Activated naive CD4-positive, alpha-beta T cell treated with Interleukin-2 at 50 U/mL for 16 hours (primary cell): ENCODE data around the gene HOTAIR.

Experiments used
- DNase-seq: peaks from one replicate; pipeline ENCODE4 v3.0.0-alpha.2; 2020

The HOTAIR gene

DNA sequence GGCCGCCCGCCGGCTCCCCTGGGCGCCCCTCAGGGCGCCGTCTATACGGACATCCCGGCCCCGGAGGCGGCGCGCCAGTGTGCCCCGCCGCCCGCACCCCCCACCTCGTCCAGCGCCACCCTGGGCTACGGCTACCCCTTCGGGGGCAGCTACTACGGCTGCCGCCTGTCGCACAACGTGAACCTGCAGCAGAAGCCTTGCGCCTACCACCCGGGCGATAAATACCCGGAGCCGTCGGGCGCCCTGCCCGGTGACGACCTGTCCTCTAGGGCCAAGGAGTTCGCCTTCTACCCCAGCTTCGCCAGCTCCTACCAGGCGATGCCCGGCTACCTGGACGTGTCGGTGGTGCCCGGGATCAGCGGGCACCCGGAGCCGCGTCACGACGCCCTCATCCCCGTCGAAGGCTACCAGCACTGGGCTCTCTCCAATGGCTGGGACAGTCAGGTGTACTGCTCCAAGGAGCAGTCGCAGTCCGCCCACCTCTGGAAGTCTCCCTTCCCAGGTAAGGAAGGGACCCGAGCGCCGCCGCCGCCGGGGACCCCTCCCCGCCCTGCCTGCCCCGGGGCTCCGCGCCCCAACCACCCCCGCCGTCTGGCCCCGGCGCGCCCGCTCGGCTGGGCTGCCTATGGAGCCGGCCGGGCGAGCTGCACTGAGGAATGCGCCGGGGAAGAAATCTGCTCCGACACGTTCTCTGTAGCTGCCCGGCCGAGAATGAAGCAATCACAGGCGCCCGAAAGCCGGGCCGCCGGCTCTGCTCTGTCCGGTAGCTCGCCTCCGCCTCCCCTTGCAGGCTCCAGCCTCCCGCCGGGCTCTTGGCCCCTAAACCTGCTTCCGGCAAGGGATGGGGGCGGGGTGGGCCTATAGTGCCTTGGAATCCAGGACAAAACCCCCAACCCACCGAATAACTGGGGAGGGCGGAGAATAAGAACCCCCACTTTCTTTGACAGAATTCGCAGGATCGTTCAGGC, 35.3 kb downstream of the HOTAIR start:
- DNase-seq = no peak

DNA sequence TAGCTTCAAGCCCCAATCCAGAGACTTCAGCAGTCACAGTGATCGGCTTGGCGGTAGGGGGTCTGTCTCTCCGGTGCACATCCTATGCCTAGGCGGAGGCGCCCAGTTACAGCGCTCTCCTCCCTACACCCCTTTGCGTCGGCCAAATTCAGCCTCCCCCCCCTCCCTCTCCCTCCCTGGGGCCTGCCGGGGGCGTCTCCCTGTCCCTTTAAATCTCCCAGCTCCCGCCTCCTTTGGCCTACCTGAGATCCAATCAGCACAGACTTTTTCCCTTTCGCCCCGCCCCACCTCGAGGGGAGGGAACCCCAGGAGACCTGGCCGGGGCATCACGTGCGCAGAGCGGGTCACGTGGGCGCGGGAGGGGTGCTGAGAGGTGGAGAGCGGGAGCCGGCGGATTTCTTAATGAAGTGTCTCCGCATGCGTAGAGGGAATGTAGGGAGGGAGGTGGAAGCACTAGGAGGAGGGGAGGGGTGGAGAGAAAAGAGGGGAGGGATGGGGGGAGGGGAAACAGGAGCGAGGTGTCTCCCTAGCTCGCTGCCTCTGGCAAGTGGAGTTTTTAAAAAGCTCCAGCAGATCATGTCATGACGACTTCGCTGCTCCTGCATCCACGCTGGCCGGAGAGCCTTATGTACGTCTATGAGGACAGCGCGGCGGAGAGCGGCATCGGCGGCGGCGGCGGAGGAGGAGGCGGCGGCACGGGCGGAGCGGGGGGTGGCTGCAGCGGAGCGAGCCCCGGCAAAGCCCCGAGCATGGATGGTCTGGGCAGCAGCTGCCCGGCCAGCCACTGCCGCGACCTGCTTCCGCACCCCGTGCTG, 36.2 kb downstream of the HOTAIR start, which contains the start of gene HOXC13:
TSS of gene HOXC13 (plus strand) at position 506 of the 815 bp plus-strand sequence. CDS start at position 582, 76 bp downstream.
- peak; percentile 10 for DNase-seq

GRCh38 chr12:53937596-53938325, 37.0 kb downstream of the HOTAIR start:
- DNase-seq = no peak

DNA sequence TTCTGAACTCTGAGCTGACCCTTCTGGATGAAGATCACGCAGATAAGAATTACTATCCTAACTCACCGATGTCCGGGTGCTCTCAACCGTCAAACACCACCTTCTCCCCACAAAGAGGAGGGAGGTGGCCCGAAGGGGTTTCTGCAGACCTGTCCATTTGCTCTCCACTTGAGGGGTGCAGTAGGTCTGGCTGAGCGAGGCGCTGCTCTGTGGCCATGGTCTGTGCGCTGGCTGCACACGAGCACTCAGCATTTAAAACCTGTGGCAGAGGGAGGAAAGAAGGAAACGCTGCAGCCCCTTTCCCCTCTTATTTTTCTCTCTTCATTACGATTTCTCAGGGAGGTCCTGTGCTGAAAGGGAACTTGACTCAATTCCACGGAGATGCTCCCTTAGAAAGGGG, 37.7 kb downstream of the HOTAIR start:
- no peak for DNase-seq

DNA sequence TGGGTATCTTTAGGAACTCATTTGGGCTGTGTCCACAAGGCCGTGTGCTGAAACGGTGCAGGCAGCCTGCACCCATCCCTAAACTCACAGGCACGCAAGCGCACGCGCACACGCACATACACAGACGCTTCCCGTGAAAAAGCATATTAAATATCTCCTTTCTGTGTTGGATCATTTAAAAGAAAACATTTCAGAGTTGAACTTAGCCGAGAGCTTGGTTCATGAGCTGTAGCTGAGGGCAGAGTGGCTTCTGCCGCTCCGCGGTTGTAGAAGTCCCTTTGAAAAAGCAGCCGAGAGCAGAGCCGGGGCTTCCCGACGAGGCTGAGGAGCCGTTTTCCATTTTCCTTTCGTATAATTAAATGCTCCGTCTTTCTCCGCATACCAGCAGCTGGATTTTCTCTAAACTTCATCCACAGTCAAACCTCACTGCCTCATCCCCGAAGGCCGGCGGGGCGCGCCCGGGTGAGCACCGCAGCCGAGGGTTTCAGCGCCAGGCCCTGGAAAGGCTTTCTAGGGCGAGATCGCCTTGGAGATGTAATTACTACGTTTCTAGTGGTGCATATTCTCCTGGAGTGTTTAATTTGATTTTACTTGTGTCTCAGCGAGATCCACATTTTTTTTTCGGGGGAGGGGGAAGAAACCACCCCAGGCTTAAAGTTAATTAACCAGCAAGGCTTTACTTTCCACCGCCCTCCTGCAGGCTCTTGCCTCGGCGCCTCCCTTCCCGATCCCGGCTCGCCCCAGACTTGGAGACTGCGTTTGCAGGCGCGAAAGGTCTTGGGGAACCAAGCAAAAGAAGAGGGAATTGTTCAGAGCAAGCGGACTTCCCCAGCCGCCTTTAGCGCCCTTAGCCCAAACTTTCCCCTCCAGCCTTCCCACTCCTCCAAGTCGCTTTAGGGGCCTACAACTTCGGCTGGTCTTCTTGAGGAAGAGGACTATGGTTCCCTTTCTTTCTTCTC, 39.1 kb downstream of the HOTAIR start:
- no peak for DNase-seq

- no peak for DNase-seq
Measured at GRCh38 chr12:53932915-53933314, 41.8 kb downstream of the HOTAIR start.

DNA sequence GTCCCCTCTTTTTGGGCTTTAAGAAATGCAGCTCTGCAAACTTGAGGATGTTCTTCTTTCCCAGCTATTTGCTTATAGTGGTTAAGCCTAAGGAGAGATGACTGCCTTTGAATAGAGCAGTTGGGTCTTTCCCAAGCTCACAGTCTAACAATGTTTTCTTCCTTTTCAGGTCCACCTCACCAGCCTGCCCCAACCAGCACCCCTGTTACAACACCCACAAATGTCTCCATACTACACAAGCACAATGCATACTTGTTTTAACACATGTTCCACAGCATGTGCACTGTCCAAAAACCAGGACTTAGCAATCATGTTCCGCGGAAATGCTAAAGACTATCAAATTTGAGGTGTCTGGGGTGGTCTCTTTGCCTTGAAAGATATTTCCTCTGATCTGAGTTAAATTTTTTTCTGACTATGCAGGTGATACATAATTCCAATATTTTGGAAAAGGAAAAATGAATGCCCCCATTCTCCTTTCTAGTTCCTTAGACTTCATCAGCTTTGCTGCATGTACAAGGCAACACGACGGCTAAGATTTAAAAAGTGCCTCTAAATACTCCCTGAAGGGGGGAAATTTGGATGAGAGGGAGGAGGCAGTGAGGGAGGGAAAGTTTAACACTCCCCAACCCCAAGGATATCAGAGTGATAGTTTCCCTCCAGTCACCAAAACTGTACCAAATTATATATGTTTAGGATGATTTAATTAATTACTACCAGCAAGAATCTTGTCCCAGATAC, 42.7 kb downstream of the HOTAIR start:
- no peak for DNase-seq

GRCh38 chr12:53930591-53931255, 44.0 kb downstream of the HOTAIR start:
- DNase-seq = no peak

GRCh38 chr12:53929527-53929926, 45.2 kb downstream of the HOTAIR start:
- DNase-seq = no peak

- no peak for DNase-seq
Measured at GRCh38 chr12:53928054-53928835, 46.5 kb downstream of the HOTAIR start.

GRCh38 chr12:53927220-53928029, 47.3 kb downstream of the HOTAIR start:
- DNase-seq = no peak

DNA sequence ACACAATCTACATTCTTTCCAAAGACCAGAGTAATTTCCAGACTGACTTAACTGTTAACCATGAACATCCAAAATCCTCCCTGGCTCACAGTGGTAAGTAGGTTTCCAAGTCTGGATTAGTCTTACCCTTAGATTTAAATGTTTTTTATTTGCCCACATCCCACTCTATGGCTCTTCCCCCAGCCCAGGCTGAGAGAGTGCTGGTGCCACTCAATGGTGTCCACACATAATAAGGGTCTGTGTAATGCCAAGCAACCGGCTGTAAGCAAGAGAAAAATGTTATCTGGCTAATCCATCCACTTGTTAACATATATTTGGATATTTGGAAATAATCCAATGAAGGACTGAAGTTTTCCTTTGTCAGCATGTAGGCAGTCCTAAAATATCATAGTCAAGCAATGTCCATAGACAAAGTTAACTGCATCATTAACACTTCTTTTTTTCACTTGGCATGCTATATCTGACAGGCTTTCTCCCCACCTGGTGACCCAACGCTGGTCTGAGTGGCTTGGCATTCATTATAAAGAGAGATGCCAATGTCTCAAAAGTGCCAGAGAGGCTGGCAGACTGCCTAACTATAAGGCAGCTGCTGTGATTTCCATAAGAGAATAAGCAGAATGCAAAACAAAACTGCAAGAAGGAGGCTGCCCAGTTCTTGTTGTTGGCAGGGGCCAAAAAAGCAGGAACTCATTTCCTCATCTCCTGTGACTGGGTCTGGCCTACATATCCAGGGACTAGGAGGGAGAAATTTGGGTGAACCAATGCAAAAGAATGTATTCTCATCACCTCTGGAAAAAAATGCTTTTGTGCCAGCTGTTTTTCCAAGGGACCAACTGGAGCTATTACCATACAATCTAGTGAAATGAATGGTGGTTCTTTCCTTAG, 50.0 kb downstream of the HOTAIR start:
- no peak for DNase-seq

DNA sequence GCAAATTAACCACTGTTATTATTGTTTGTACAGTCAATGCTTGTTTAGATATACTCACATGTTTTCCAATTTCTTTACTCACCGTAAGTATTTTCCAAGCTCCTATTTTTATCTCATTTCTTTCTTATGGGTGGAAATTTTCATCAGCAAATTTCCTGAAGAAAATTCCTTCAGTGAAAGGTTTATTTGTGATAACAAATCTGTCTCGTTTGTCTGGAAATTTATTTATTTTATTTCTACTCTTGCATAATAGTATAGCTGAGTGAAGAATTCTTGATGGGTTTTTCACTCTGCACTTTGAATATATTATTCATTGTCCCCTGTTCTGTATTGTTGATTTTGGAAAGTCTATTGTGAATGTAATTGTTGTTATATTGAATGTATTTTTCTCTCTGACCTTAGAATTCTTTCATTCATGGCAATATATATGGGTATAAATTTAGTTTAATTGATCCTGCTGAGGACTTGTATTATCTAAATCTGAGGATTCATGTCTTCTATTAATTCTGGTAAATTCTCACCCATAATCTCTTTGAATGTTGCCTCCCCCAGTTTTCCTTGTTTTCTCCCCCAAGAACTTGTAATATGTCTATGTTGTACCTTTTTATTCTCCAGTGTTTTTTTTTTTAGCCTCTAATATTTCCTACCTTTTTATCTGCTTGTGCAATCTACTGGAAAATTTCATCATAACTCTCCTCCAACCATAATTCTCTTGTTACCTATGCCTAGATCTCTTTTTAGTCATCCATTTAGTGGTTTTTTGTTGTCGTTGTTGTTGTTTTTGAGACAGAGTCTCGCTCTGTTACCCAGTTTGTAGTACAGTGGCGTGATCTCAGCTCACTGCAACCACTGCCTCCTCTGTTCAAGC, 57.7 kb downstream of the HOTAIR start:
- no peak for DNase-seq
